Nephron (organoid): ENCODE measurements around the gene PTGER3.

Experiments used
- H3K27ac Mint-ChIP-seq, 3 experiments: 2 replicates each; pipeline ENCODE4 v1.8.0; 2020; ENCODE audit warnings: mixed read lengths in 3 of 3, mild to moderate bottlenecking in 2 of 3, moderate library complexity in 1 of 3
- H3K27me3 Mint-ChIP-seq: 2 replicates; pipeline ENCODE4 v1.8.0; 2021; ENCODE audit warnings: low read depth, mild to moderate bottlenecking, moderate library complexity, mixed read lengths
- H3K36me3 Mint-ChIP-seq: 2 replicates; pipeline ENCODE4 v1.8.0; 2020; ENCODE audit warnings: low read depth, mixed read lengths
- H3K4me1 Mint-ChIP-seq: 2 replicates; pipeline ENCODE4 v1.8.0; 2020; ENCODE audit warnings: mixed read lengths
- H3K4me3 Mint-ChIP-seq, 3 experiments: 2 replicates each; pipeline ENCODE4 v1.8.0; 2020; ENCODE audit warnings: mild to moderate bottlenecking in 3 of 3, mixed read lengths in 3 of 3, moderate library complexity in 2 of 3
- H3K9me3 Mint-ChIP-seq: 2 replicates; pipeline ENCODE4 v1.8.0; 2020; ENCODE audit warnings: mixed read lengths
- CTCF ChIP-seq, 3 experiments: fragments of 200-600 bp; sonication (generic); IDR thresholded peaks; one replicate each; pipeline ENCODE4 v1.5.0; 2021; ENCODE audit warnings: antibody characterized with exemption in 3 of 3; ENCODE audit not compliant: unreplicated experiment in 3 of 3

Gene PTGER3

GRCh38 chr1:71049951-71050598 lies 2.5 kb upstream of the PTGER3 start:
- Mint-ChIP-seq H3K4me1 (peaks cover 3% of the 10 kb centered on the region), H3K27me3 (peaks cover 53% of the 10 kb centered on the region), H3K4me3 (peak overlapping the region; percentile 15 to 69 (median 40)), H3K27ac (no peak overlapping the region), H3K36me3 (no peaks in the 10 kb centered on the region), H3K9me3 (no peaks in the 10 kb centered on the region)
- peak; percentile 69 to 80 (median 79) for TF ChIP-seq CTCF (IDR thresholded peaks at IDR 0.05; ENCODE audit: unreplicated experiment in 3 of 3)

GRCh38 chr1:71046891-71047634 lies 553 bp downstream of the PTGER3 start:
- peaks cover 53% of the 10 kb centered on the region for H3K27me3 Mint-ChIP-seq
- peak overlapping the region; percentile 81 to 83 (median 82) for H3K4me3 Mint-ChIP-seq
- no peaks in the 10 kb centered on the region for H3K9me3 Mint-ChIP-seq

GRCh38 chr1:71045463-71046028 lies 2.1 kb downstream of the PTGER3 start:
- no peak for TF ChIP-seq CTCF (IDR thresholded peaks at IDR 0.05; ENCODE audit: unreplicated experiment in 3 of 3)
- H3K27ac Mint-ChIP-seq: no peak overlapping the region
- H3K4me1 Mint-ChIP-seq: peaks cover 3% of the 10 kb centered on the region
- no peaks in the 10 kb centered on the region for H3K9me3 Mint-ChIP-seq
- peak overlapping the region; percentile 68 to 80 (median 69) for H3K4me3 Mint-ChIP-seq
- H3K27me3 Mint-ChIP-seq: peaks cover 58% of the 10 kb centered on the region
- no peaks in the 10 kb centered on the region for H3K36me3 Mint-ChIP-seq

More at GRCh38 chr1:71046891-71047634, 553 bp downstream of the PTGER3 start:
- H3K4me1 Mint-ChIP-seq: peaks cover 3% of the 10 kb centered on the region
- H3K27ac Mint-ChIP-seq: no peak overlapping the region
- TF ChIP-seq CTCF (IDR thresholded peaks at IDR 0.05; ENCODE audit: unreplicated experiment in 3 of 3): no peak
- H3K36me3 Mint-ChIP-seq: no peaks in the 10 kb centered on the region

- H3K36me3 Mint-ChIP-seq: no peaks in the 10 kb centered on the region
- H3K4me3 Mint-ChIP-seq: peak overlapping the region in 2 of 3 experiments; percentile 39 to 55
- no peak for TF ChIP-seq CTCF (IDR thresholded peaks at IDR 0.05; ENCODE audit: unreplicated experiment in 3 of 3)
- peaks cover 2% of the 10 kb centered on the region for H3K4me1 Mint-ChIP-seq
- no peaks in the 10 kb centered on the region for H3K9me3 Mint-ChIP-seq
- no peak overlapping the region for H3K27ac Mint-ChIP-seq
- H3K27me3 Mint-ChIP-seq: peaks cover 60% of the 10 kb centered on the region
Measured at GRCh38 chr1:71044833-71045232, 2.8 kb downstream of the PTGER3 start.

- no peaks in the 10 kb centered on the region for H3K36me3 Mint-ChIP-seq
- H3K27ac Mint-ChIP-seq: no peak overlapping the region
- H3K9me3 Mint-ChIP-seq: no peaks in the 10 kb centered on the region
- TF ChIP-seq CTCF (IDR thresholded peaks at IDR 0.05; ENCODE audit: unreplicated experiment in 3 of 3): no peak
- no peak overlapping the region for H3K4me3 Mint-ChIP-seq
- H3K27me3 Mint-ChIP-seq: peaks cover 48% of the 10 kb centered on the region
- no peaks in the 10 kb centered on the region for H3K4me1 Mint-ChIP-seq
Measured at GRCh38 chr1:71043065-71043464, 4.6 kb downstream of the PTGER3 start.
